EL (cell line): ENCODE results near the gene MAGEF1.
"Not testable (repeated sequence)": the region's sequence is repeated elsewhere in the genome, so short reads cannot be mapped to it uniquely, and the experiment has no call there.

Experiments used
- DNase-seq: peaks from one replicate; pipeline ENCODE4 v3.0.0-alpha.2; 2016

Gene MAGEF1

GRCh38 chr3:184741798-184742675 is 30.2 kb upstream of the MAGEF1 start:
- no peak for DNase-seq

GRCh38 chr3:184741259-184741556 is 29.3 kb upstream of the MAGEF1 start:
- no peak for DNase-seq

GRCh38 chr3:184740509-184741258 is 28.8 kb upstream of the MAGEF1 start:
- DNase-seq: peak; percentile 60

- no peak for DNase-seq
Observed at GRCh38 chr3:184739594-184740505, 28.0 kb upstream of the MAGEF1 start.

GRCh38 chr3:184738982-184739381 is 27.1 kb upstream of the MAGEF1 start:
- no peak for DNase-seq

- no peak for DNase-seq
Observed at GRCh38 chr3:184738506-184738890, 26.6 kb upstream of the MAGEF1 start.

GRCh38 chr3:184737641-184738505 is 26.0 kb upstream of the MAGEF1 start:
- peak; percentile 61 for DNase-seq

GRCh38 chr3:184737063-184737462 is 25.2 kb upstream of the MAGEF1 start:
- DNase-seq: peak; percentile 27

GRCh38 chr3:184734903-184735701 is 23.2 kb upstream of the MAGEF1 start:
- DNase-seq: no peak

- DNase-seq: no peak
Observed at GRCh38 chr3:184733971-184734608, 22.2 kb upstream of the MAGEF1 start.

- no peak for DNase-seq
Observed at GRCh38 chr3:184733181-184733580, 21.3 kb upstream of the MAGEF1 start.

GRCh38 chr3:184731786-184732537 is 20.1 kb upstream of the MAGEF1 start:
- DNase-seq: no peak

- DNase-seq: no peak
Observed at GRCh38 chr3:184730924-184731323, 19.1 kb upstream of the MAGEF1 start.

- DNase-seq: not testable (repeated sequence)
Observed at GRCh38 chr3:184729154-184729553, 17.3 kb upstream of the MAGEF1 start.

GRCh38 chr3:184728010-184728527 is 16.2 kb upstream of the MAGEF1 start:
- DNase-seq: no peak

GRCh38 chr3:184727357-184728009 is 15.6 kb upstream of the MAGEF1 start:
- DNase-seq: peak; percentile 75

- no peak for DNase-seq
Observed at GRCh38 chr3:184726497-184726896, 14.6 kb upstream of the MAGEF1 start.

GRCh38 chr3:184725176-184725719 is 13.4 kb upstream of the MAGEF1 start:
- no peak for DNase-seq

- DNase-seq: no peak
Observed at GRCh38 chr3:184724699-184725098, 12.8 kb upstream of the MAGEF1 start.
